Heart left ventricle (tissue), 13 donors: Measurements from ENCODE around the gene CAND2.

Source experiments
- CTCF ChIP-seq, 12 donors: fragments of 200-600 bp; sonication (generic) in 4 of 12; IDR thresholded peaks; one replicate each; pipeline versions ENCODE4 v1.5.0 to v1.8.0; 2018 to 2022; ENCODE audit warnings: antibody characterized with exemption in 12 of 12, mild to moderate bottlenecking in 5 of 12
- POLR2A ChIP-seq, 2 donors: fragments of 450-650 bp; IDR thresholded peaks; one replicate each; pipeline ENCODE4 v1.6.1; 2017; ENCODE audit warnings: antibody characterized with exemption in 2 of 2, mild to moderate bottlenecking in 2 of 2, moderate library complexity in 2 of 2
- donor health status: ischemic (EF 13 %, LVEDD 7.1; RV severe dilation, severe dysfunction).
- donor health status: DM: no; HTN: yes; CAD: no.
- donor health status: DM: no; HTN: no; CAD: no.
- donor health status: ischemic (EF 25% LVEDD 6.9; RV normal size, moderate dysfunction).
- donor health status: ischemic (EF 25% LVEDD 5.7; RV mildly dilated, moderate dysfunction).
- donor health status: ischemic (EF 35%, LVEDD 5.7; RV mildly dilated, moderate dysfunction).
- donor health status: nonischemic (EF 11% LVEDD 7.7; RV severe dilation, severe dysfunction).
- donor health status: DM: yes; HTN: yes; CAD: no.
- donor health status: PGD.
- donor health status: ischemic (EF 29% LVEDD 5.4; RV normal size, mild dysfunction).
- donor health status: nonischemic (EF 23%, LVEDD 6.1; RV moderate dilation, normal function).

GRCh38 chr3:12831301-12831866 is 34.9 kb downstream of the CAND2 start:
- TF ChIP-seq CTCF (IDR thresholded peaks at IDR 0.05): no peak
- no peak for TF ChIP-seq POLR2A (IDR thresholded peaks at IDR 0.05)
